Kidney (tissue), 14 donors: ENCODE measurements around the gene P2RX1. TPM values are rescaled to one million over a fixed set of nuclear protein-coding genes. Genes with fewer than 3 reads are reported as not detected.

Experiments used
- DNase-seq, 5 donors: peaks; one replicate each; pipeline ENCODE4 v3.0.0-alpha.2; 2013 to 2020
- FAIRE-seq: peaks from 2 replicates; lab custom pipeline; 2012; peaks lifted over from hg19 to GRCh38; lab: Jason Lieb, UNC
- H3K27ac ChIP-seq, 2 donors: one replicate each; pipeline ENCODE4 v1.7.0; 2013; ENCODE audit warnings: low read depth in 2 of 2, low read length in 2 of 2, inconsistent platforms in 1 of 2
- H3K27me3 ChIP-seq: one replicate; pipeline ENCODE4 v1.7.1; 2013; ENCODE audit warnings: low read length, inconsistent platforms; ENCODE audit not compliant: control insufficient read depth, insufficient read depth
- H3K36me3 ChIP-seq, 3 donors: one replicate each; pipeline versions ENCODE4 v1.7.0 to v1.7.1; 2013; ENCODE audit warnings: low read length in 3 of 3, control low read depth in 1 of 3, inconsistent platforms in 1 of 3; ENCODE audit not compliant: insufficient read depth in 3 of 3, control insufficient read depth in 2 of 3
- H3K4me1 ChIP-seq, 3 donors: one replicate each; pipeline versions ENCODE4 v1.7.0 to v1.7.1; 2013; ENCODE audit warnings: low read length in 3 of 3, inconsistent platforms in 1 of 3, low read depth in 1 of 3; ENCODE audit not compliant: control insufficient read depth in 2 of 3, insufficient read depth in 2 of 3
- H3K4me3 ChIP-seq, 3 donors: one replicate each; pipeline versions ENCODE4 v1.7.0 to v1.8.1; 2013; ENCODE audit warnings: low read length in 3 of 3, control low read depth in 1 of 3, inconsistent platforms in 1 of 3
- H3K9ac ChIP-seq, 3 donors: one replicate each; pipeline versions ENCODE4 v1.7.0 to v1.7.1; 2013; ENCODE audit warnings: low read length in 3 of 3, control low read depth in 1 of 3, inconsistent platforms in 1 of 3
- H3K9me3 ChIP-seq, 3 donors: one replicate each; pipeline versions ENCODE4 v1.7.0 to v1.7.1; 2013; ENCODE audit warnings: low read length in 3 of 3, control low read depth in 1 of 3, inconsistent platforms in 1 of 3; ENCODE audit not compliant: control insufficient read depth in 2 of 3, insufficient read depth in 1 of 3
- intact Hi-C: fragments of 100-400 bp; cut with DNase I; formaldehyde crosslinking; loops from one replicate; pipeline ENCODE4 v1.11.1; 2022
- polyA plus RNA-seq: library from polyadenylated mRNA; stranded (reverse); fragments of 350-450 nt; fragmentation: Illumina TruSeq; extraction: RNeasy Lipid Tissue Mini Kit (QIAGEN cat#74804); gene quantifications from one replicate; pipeline ENCODE4 v1.2.3, GENCODE V29; 2014; ENCODE audit warnings: low read depth, low replicate concordance; ENCODE audit not compliant: insufficient read depth
- total RNA-seq: library from RNA; stranded (reverse); fragmentation: NEBNext Ultra II Directional; extraction: Animal tissue kit (Norgen Biotek cat#: 25700); gene quantifications from one replicate; pipeline ENCODE4 v1.2.1, GENCODE V29; 2021
- TF ChIP-seq, protein P1 (sequence below): IDR thresholded peaks from 3 replicates; pipeline ENCODE4 v1.5.1; 2012; ENCODE audit warnings: mild to moderate bottlenecking, moderate library complexity, borderline replicate concordance; ENCODE audit not compliant: insufficient read depth; ENCODE audit errors: extremely low read depth
- donor health status: control.
- donor health status: control.
- donor health status: control.
- donor health status: control.
- donor health status: control.
- donor health status: DM: yes; HTN: yes; CAD: no.
- donor health status: Normal renal cell carcinoma (clear cell type).

Gene P2RX1
- total and polyA plus RNA-seq, 2 donors from 2014 or later, result 3.1 to 11.2 TPM

DNA sequence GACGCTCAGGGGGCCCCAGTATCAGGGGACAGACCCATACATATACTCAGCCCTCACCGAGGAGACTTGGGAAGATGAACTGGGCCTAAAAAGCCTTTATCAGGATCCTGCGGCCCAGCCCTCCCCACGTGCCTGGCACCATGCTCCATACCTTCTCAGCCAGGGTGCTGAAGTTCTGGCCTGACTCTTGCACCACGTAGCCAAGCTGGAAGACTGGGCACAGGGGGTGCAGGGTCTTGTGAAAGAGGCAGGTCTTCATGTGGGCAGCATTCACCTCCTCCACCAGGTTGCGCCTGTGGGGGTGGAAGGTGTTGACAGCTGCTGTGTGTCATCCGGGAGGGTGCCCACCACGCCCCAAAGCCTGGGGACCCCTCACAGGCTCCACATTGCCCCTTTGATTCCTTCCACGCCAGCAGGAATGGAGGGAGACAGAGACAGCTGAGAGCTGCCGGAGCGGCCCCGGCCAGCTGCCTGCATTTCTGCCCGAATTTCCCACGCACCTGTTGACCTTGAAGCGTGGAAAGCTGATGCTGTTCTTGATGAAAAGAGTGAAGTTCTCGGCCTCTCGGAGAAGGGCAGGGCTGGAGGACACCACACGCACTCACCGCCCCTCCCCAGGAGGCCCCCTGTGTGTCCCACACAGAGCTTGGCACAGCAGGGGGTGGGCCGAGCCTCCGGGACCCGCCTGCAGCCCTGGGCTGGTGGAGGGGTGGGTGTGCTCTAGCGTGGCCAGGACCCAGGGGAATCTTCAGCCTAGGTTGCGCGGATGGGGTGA lies 13.0 kb downstream of the P2RX1 start:
- H3K36me3 ChIP-seq, result no peaks in the 10 kb centered on the region
- TF ChIP-seq, protein P1, sequence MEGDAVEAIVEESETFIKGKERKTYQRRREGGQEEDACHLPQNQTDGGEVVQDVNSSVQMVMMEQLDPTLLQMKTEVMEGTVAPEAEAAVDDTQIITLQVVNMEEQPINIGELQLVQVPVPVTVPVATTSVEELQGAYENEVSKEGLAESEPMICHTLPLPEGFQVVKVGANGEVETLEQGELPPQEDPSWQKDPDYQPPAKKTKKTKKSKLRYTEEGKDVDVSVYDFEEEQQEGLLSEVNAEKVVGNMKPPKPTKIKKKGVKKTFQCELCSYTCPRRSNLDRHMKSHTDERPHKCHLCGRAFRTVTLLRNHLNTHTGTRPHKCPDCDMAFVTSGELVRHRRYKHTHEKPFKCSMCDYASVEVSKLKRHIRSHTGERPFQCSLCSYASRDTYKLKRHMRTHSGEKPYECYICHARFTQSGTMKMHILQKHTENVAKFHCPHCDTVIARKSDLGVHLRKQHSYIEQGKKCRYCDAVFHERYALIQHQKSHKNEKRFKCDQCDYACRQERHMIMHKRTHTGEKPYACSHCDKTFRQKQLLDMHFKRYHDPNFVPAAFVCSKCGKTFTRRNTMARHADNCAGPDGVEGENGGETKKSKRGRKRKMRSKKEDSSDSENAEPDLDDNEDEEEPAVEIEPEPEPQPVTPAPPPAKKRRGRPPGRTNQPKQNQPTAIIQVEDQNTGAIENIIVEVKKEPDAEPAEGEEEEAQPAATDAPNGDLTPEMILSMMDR, result no peak
- DNase-seq (peak in 1 of 5 donors; percentile 56), FAIRE-seq (no peak)
- H3K27me3 ChIP-seq, result no peaks in the 10 kb centered on the region
- H3K4me3 ChIP-seq, result no peak overlapping the region
- no peak overlapping the region for H3K27ac ChIP-seq
- H3K4me1 ChIP-seq, result no peaks in the 10 kb centered on the region
- intact Hi-C loops, result no loop called here
- no peak overlapping the region for H3K9ac ChIP-seq
- no peaks in the 10 kb centered on the region for H3K9me3 ChIP-seq

DNA sequence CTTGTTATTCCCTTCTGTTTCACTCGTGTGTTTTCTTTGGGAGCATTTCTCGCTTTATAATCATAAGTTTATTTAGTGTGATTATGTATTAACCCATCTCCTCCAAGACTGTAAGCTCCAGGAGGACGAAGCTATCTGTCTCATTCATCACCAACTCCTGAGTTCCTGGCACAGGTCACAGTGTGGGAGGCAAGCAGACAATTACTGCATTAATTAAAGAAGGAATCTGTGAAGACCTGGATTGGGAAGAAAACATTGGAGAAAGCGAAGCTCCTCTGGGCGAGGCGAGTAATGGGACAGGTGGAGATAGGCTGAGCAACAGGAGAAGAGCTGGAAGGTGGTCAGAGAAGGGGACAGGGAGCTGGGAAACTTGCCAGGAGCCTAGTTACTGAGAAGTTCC lies 15.6 kb downstream of the P2RX1 start:
- no peak for FAIRE-seq
- Histone ChIP-seq H3K9me3 (no peaks in the 10 kb centered on the region), H3K9ac (no peak overlapping the region), H3K4me1 (peaks cover 0 to 2% (median 0%) of the 10 kb centered on the region in 3 donors), H3K4me3 (no peak overlapping the region), H3K36me3 (no peaks in the 10 kb centered on the region), H3K27ac (no peak overlapping the region), H3K27me3 (no peaks in the 10 kb centered on the region)
- TF ChIP-seq, protein P1, result no peak
- DNase-seq, result no peak
- intact Hi-C loops, result no loop called here

DNA sequence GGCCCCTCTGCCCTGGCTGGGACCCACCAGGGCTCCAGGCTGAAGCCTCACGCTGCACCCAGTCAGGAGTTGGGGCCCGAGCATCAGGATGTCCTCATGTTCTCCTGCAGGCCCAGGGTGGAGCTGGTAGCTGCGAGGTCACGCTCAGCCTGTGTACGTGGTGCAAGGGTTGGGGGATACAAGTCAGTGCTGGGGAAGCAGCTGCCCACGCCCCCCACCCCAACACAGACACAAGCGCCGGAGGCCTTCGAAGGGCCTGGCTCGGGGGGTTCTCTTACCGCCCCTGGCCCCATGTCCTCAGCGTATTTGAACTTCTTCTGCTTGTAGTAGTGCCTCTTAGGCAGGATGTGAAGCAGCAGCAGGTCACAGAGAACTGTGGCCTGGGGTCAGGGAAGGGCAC lies 18.5 kb downstream of the P2RX1 start:
- intact Hi-C loops, result no loop called here
- no peaks in the 10 kb centered on the region for H3K9me3 ChIP-seq
- FAIRE-seq (no peak), DNase-seq (no peak)
- TF ChIP-seq, protein P1, result no peak
- no peaks in the 10 kb centered on the region for H3K27me3 ChIP-seq
- H3K4me1 ChIP-seq, result peaks cover 0 to 13% (median 11%) of the 10 kb centered on the region in 3 donors
- H3K27ac ChIP-seq, result no peak overlapping the region
- H3K36me3 ChIP-seq, result no peaks in the 10 kb centered on the region
- no peak overlapping the region for H3K4me3 ChIP-seq
- H3K9ac ChIP-seq, result no peak overlapping the region

DNA sequence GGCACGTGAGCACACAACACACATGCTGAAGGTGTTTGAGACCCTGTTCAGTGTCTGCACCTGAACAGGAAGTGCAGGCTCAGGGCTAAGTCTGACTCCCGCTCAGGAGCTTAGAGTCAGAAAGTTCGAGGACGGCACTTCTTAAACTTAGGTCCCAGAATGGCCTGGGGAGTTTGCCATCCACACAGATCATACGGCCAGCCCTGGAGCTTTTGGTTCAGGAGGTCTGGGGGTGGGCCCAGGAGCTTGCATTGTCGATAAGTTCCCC lies 19.4 kb downstream of the P2RX1 start:
- Histone ChIP-seq H3K9me3 (no peaks in the 10 kb centered on the region), H3K27ac (no peak overlapping the region), H3K4me3 (no peak overlapping the region), H3K27me3 (no peaks in the 10 kb centered on the region), H3K9ac (no peak overlapping the region), H3K4me1 (peaks cover 0 to 14% (median 13%) of the 10 kb centered on the region in 3 donors), H3K36me3 (no peaks in the 10 kb centered on the region)
- intact Hi-C loops, result no loop called here
- DNase-seq (no peak), FAIRE-seq (no peak)
- TF ChIP-seq, protein P1, result no peak
